ENCODE measurements around the gene POU5F1. TPM values are rescaled to one million over a fixed set of nuclear protein-coding genes. Genes with fewer than 3 reads are reported as not detected.

POU5F1 gene
- total RNA-seq, 1 experiment from 2014 or later: not detected

GRCh38 chr6:31121131-31121790 is 49.2 kb downstream of the POU5F1 start:
- Histone ChIP-seq H3K4me1 (no peaks in the 10 kb centered on the region), H3K27me3 (replicated peaks; ENCODE audit: control insufficient read depth, insufficient read depth, low read length) (no peaks in the 10 kb centered on the region), H3K4me3 (ENCODE audit: low read depth, low read length) (no peak overlapping the region), H3K9me3 (no peaks in the 10 kb centered on the region), H3K36me3 (ENCODE audit: control insufficient read depth, insufficient read depth, low read length) (no peaks in the 10 kb centered on the region)
- H3K27ac Mint-ChIP-seq (ENCODE audit: unreplicated experiment): no peak overlapping the region
- DNase-seq: no peak
- H3K4me1 Mint-ChIP-seq (ENCODE audit: low read depth, unreplicated experiment): peaks cover 10% of the 10 kb centered on the region
- TF ChIP-seq, protein P1, sequence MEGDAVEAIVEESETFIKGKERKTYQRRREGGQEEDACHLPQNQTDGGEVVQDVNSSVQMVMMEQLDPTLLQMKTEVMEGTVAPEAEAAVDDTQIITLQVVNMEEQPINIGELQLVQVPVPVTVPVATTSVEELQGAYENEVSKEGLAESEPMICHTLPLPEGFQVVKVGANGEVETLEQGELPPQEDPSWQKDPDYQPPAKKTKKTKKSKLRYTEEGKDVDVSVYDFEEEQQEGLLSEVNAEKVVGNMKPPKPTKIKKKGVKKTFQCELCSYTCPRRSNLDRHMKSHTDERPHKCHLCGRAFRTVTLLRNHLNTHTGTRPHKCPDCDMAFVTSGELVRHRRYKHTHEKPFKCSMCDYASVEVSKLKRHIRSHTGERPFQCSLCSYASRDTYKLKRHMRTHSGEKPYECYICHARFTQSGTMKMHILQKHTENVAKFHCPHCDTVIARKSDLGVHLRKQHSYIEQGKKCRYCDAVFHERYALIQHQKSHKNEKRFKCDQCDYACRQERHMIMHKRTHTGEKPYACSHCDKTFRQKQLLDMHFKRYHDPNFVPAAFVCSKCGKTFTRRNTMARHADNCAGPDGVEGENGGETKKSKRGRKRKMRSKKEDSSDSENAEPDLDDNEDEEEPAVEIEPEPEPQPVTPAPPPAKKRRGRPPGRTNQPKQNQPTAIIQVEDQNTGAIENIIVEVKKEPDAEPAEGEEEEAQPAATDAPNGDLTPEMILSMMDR (IDR thresholded peaks at IDR 0.05; ENCODE audit: insufficient read depth in 1 of 2, low read depth in 1 of 2, low read length in 1 of 2, severe bottlenecking in 1 of 2, unreplicated experiment in 1 of 2): no peak
- no peaks in the 10 kb centered on the region for H3K36me3 Mint-ChIP-seq (ENCODE audit: insufficient read depth, unreplicated experiment)
- H3K27me3 Mint-ChIP-seq (ENCODE audit: insufficient read depth, unreplicated experiment): no peaks in the 10 kb centered on the region
- no TSS peak for BruUV-seq (replicated peaks)
- no peak overlapping the region for H3K4me3 Mint-ChIP-seq (ENCODE audit: unreplicated experiment)
- H3K9me3 Mint-ChIP-seq (ENCODE audit: unreplicated experiment): no peaks in the 10 kb centered on the region
- POLR2A ChIA-PET: no interaction called here
- intact Hi-C loops (cut with micrococcal nuclease; ENCODE audit: unreplicated experiment): no loop called here
- CTCF ChIA-PET: no interaction called here

DNA sequence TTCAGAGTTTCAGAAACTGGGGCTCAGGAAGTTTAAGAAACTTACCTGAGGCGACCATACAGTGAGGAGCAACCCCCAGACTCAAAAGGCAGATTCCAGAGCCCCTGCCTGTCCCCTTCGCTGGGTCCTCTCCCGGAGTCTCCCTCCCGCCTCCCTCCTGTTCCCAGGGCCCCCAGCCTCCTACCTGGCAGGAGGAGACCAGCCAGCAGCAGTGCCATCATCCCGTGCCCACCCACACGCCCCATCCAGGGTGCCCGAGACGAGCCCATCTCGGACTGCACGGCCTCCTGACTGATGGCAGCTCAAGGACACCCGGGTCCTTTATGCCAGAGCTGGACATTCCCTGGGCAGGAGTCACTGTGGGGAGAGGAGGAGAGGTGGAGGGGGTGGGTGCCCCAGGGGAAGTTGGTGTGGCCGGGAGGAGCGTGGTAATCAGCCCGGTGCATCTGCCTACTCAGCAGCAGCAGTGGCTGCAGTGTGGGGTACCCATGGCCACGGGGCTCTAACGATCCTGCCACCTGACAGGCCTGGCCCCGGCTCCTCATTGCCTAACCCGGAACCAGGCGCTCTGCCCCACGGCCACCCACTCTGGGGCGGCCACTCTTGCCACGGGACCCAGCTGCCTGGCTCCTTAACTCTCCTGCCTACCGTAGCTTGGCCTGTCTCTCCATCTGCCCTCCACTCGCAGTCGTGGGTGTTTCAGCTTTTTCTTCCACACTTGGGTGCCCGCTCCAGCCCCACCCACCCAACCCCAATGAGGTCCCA is 50.1 kb downstream of the POU5F1 start, which contains the start of gene CDSN:
CDSN (minus strand) TSS at position 296 of the 765 bp plus-strand sequence; CDS start at position 269, 27 bp downstream.
- H3K4me3 ChIP-seq (ENCODE audit: low read depth, low read length): no peak within 1 kb of the TSS
- CTCF ChIA-PET: interaction anchor here (1.2 kb wide), 1 partner anchor 33 kb away, joined by 6 read pairs; no protein-coding TSS in a partner anchor
- intact Hi-C loops (cut with micrococcal nuclease; ENCODE audit: unreplicated experiment): no loop called here
- Mint-ChIP-seq H3K27me3 (ENCODE audit: insufficient read depth, unreplicated experiment) (no peaks in the 10 kb centered on the region), H3K4me1 (ENCODE audit: low read depth, unreplicated experiment) (peaks cover 3% of the 10 kb centered on the region), H3K4me3 (ENCODE audit: unreplicated experiment) (no peak within 1 kb of the TSS), H3K27ac (ENCODE audit: unreplicated experiment) (no peak within 1 kb of the TSS), H3K36me3 (ENCODE audit: insufficient read depth, unreplicated experiment) (no peaks in the 10 kb centered on the region), H3K9me3 (ENCODE audit: unreplicated experiment) (no peaks in the 10 kb centered on the region)
- H3K27me3 ChIP-seq (replicated peaks; ENCODE audit: control insufficient read depth, insufficient read depth, low read length): no peaks in the 10 kb centered on the region
- POLR2A ChIA-PET: no interaction called here
- H3K36me3 ChIP-seq (ENCODE audit: control insufficient read depth, insufficient read depth, low read length): no peaks in the 10 kb centered on the region
- H3K9me3 ChIP-seq: no peaks in the 10 kb centered on the region
- TF ChIP-seq, protein P1 (IDR thresholded peaks at IDR 0.05; ENCODE audit: insufficient read depth in 1 of 2, low read depth in 1 of 2, low read length in 1 of 2, severe bottlenecking in 1 of 2, unreplicated experiment in 1 of 2): no peak
- no peak for DNase-seq
- BruUV-seq (replicated peaks): no TSS peak
- peaks cover 2% of the 10 kb centered on the region; the same call in 1 of the 2 replicates for H3K4me1 ChIP-seq

DNA sequence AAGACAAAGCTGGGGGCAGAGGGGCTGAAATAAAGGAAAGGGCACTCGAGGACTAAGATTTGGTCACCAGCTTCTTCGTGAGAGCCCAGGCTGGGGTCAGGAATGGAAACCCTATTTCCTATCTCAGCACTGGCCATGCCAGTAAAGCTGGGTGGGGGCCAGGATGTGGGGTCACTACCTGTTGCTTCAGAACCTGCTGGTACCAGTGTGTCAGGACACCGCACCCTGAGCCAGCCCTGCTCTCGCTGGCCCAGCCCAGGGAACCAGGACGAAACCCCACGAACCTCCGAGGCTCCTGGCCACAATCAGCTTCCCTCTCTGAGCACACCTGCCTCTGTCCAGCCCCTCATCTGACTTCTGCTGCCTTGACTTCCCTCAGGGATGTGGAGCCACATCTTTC is 52.3 kb downstream of the POU5F1 start:
- Histone ChIP-seq H3K27me3 (replicated peaks; ENCODE audit: control insufficient read depth, insufficient read depth, low read length) (no peaks in the 10 kb centered on the region), H3K9me3 (no peaks in the 10 kb centered on the region), H3K4me1 (peaks cover 23% of the 10 kb centered on the region), H3K36me3 (ENCODE audit: control insufficient read depth, insufficient read depth, low read length) (no peaks in the 10 kb centered on the region), H3K4me3 (ENCODE audit: low read depth, low read length) (no peak overlapping the region)
- CTCF ChIA-PET: interaction anchor here (0.7 to 1.3 kb wide), 2 partner anchors 10 to 31 kb away, joined by 6 to 7 read pairs; no protein-coding TSS in a partner anchor
- Mint-ChIP-seq H3K4me3 (ENCODE audit: unreplicated experiment) (no peak overlapping the region), H3K36me3 (ENCODE audit: insufficient read depth, unreplicated experiment) (peaks cover 6% of the 10 kb centered on the region), H3K27me3 (ENCODE audit: insufficient read depth, unreplicated experiment) (no peaks in the 10 kb centered on the region), H3K9me3 (ENCODE audit: unreplicated experiment) (no peaks in the 10 kb centered on the region), H3K4me1 (ENCODE audit: low read depth, unreplicated experiment) (peaks cover 15% of the 10 kb centered on the region), H3K27ac (ENCODE audit: unreplicated experiment) (no peak overlapping the region)
- DNase-seq: no peak
- TF ChIP-seq, protein P1 (IDR thresholded peaks at IDR 0.05; ENCODE audit: insufficient read depth in 1 of 2, low read depth in 1 of 2, low read length in 1 of 2, severe bottlenecking in 1 of 2, unreplicated experiment in 1 of 2): no peak
- intact Hi-C loops (cut with micrococcal nuclease; ENCODE audit: unreplicated experiment): no loop called here
- POLR2A ChIA-PET: no interaction called here
- no TSS peak for BruUV-seq (replicated peaks)

Measured in Caco-2 (cell line).